Esophagus muscularis mucosa (tissue), 4 donors: ENCODE results near the gene CAPN1. TPM values are rescaled to one million over a fixed set of nuclear protein-coding genes. Genes with fewer than 3 reads are reported as not detected.
"Not testable (repeated sequence)": the region's sequence is repeated elsewhere in the genome, so short reads cannot be mapped to it uniquely, and the experiment has no call there.

Experiments
- DNase-seq: peaks from one replicate; pipeline ENCODE4 v3.0.0-alpha.2; 2017; ENCODE audit errors: extremely low spot score
- H3K27ac ChIP-seq, 4 donors: fragments of 200-600 bp; sonication (generic); replicated peaks in 1 of 4; 1 replicate in 3 of 4; 2 replicates in 1 of 4; pipeline ENCODE4 v1.5.1; 2016 to 2019; ENCODE audit warnings: mild to moderate bottlenecking in 1 of 4
- H3K27me3 ChIP-seq, 4 donors: fragments of 200-600 bp; sonication (generic); one replicate each; pipeline versions ENCODE4 v1.5.1 to v1.6.0; 2016 to 2019
- H3K36me3 ChIP-seq, 4 donors: fragments of 200-600 bp; sonication (generic); one replicate each; pipeline ENCODE4 v1.5.1; 2016 to 2019
- H3K4me1 ChIP-seq, 4 donors: fragments of 200-600 bp; sonication (generic); one replicate each; pipeline ENCODE4 v1.5.1; 2016 to 2019
- H3K4me3 ChIP-seq, 4 donors: fragments of 200-600 bp; sonication (generic); 1 replicate in 2 of 4; 2 replicates in 2 of 4; pipeline ENCODE4 v1.5.1; 2016 to 2019; ENCODE audit warnings: mild to moderate bottlenecking in 4 of 4, moderate library complexity in 1 of 4
- H3K9me3 ChIP-seq, 4 donors: fragments of 200-600 bp; sonication (generic); 1 replicate in 3 of 4; 2 replicates in 1 of 4; pipeline ENCODE4 v1.5.1; 2016 to 2019
- CTCF ChIP-seq, 3 experiments: fragments of 200-600 bp in 2 of 3; fragments of 450-650 bp in 1 of 3; sonication (generic) in 2 of 3; IDR thresholded peaks; one replicate each; pipeline ENCODE4 v1.5.1; 2017 to 2019; ENCODE audit warnings: antibody characterized with exemption in 3 of 3, mild to moderate bottlenecking in 2 of 3, moderate library complexity in 1 of 3
- EP300 ChIP-seq: sonication (generic); formaldehyde crosslinking; IDR thresholded peaks from one replicate; pipeline ENCODE4 v1.6.1; 2017; ENCODE audit warnings: antibody characterized with exemption
- POLR2A ChIP-seq: fragments of 450-650 bp; IDR thresholded peaks from one replicate; pipeline ENCODE4 v1.6.1; 2017; ENCODE audit warnings: antibody characterized with exemption, moderate library complexity, mild to moderate bottlenecking, low read depth
- POLR2AphosphoS5 ChIP-seq, 2 donors: sonication (generic); formaldehyde crosslinking; IDR thresholded peaks; one replicate each; pipeline ENCODE4 v1.6.1; 2017; ENCODE audit warnings: antibody characterized with exemption in 2 of 2
- WGBS: methylation state at CpG from one replicate; pipeline ENCODE4 v1.1.5; 2018; 5-methylcytosine and 5-hydroxymethylcytosine counted together
- intact Hi-C: fragments of 100-400 bp; cut with DNase I; formaldehyde crosslinking; loops from one replicate; pipeline ENCODE4 v1.15.1; 2023
- total RNA-seq, 4 donors: library from RNA; depleted of rRNA; stranded (reverse); fragments of >200 nt; gene quantifications; one replicate each; pipeline versions ENCODE4 v1.1.0 to v1.2.1, GENCODE V29; 2016

Gene CAPN1
- total RNA-seq, 4 donors from 2014 or later: 95.9 to 246 (median 167) TPM

- no peak for DNase-seq
- no peaks in the 10 kb centered on the region for H3K9me3 ChIP-seq
- H3K27ac ChIP-seq: peak overlapping the region; percentile 38 to 58 (median 57)
- TF ChIP-seq EP300: no peak
- peak; percentile 33 to 61 (median 55) for TF ChIP-seq CTCF (IDR thresholded peaks at IDR 0.05)
- no peaks in the 10 kb centered on the region for H3K27me3 ChIP-seq
- 8% methylated on average over 37 of the region's 42 CpGs for WGBS
- peaks cover 14 to 20% (median 18%) of the 10 kb centered on the region in 4 donors for H3K4me1 ChIP-seq
- no peaks in the 10 kb centered on the region for H3K36me3 ChIP-seq
- peak overlapping the region; percentile 47 to 64 (median 50) for H3K4me3 ChIP-seq
- intact Hi-C loops: loop anchor here (5.0 kb wide), 1 partner anchor 42 kb away; no protein-coding TSS in a partner anchor
Observed at GRCh38 chr11:65225279-65226102, 43.8 kb downstream of the CAPN1 start.

- no peak for DNase-seq
- Histone ChIP-seq H3K4me1 (peaks cover 14 to 20% (median 18%) of the 10 kb centered on the region in 4 donors), H3K27me3 (no peaks in the 10 kb centered on the region), H3K4me3 (peak overlapping the region; percentile 47 to 64 (median 50)), H3K27ac (peak overlapping the region; percentile 38 to 58 (median 57)), H3K36me3 (no peaks in the 10 kb centered on the region), H3K9me3 (no peaks in the 10 kb centered on the region)
- intact Hi-C loops: loop anchor here (5.0 kb wide), 1 partner anchor 41 kb away; no protein-coding TSS in a partner anchor
- 49% methylated on average over 7 of the region's 7 CpGs for WGBS
- no peak for TF ChIP-seq POLR2AphosphoS5 (IDR thresholded peaks at IDR 0.05)
- no peak for TF ChIP-seq EP300
- TF ChIP-seq CTCF (IDR thresholded peaks at IDR 0.05): no peak
- TF ChIP-seq POLR2A: no peak
Observed at GRCh38 chr11:65226103-65226442, 44.3 kb downstream of the CAPN1 start.

- WGBS: 79% methylated on average over 2 of the region's 2 CpGs
- TF ChIP-seq POLR2AphosphoS5 (IDR thresholded peaks at IDR 0.05) (no peak), EP300 (no peak), CTCF (IDR thresholded peaks at IDR 0.05) (no peak), POLR2A (no peak)
- no peak overlapping the region for H3K27ac ChIP-seq
- intact Hi-C loops: loop anchor here (5.0 kb wide), 1 partner anchor 39 kb away; no protein-coding TSS in a partner anchor
- H3K9me3 ChIP-seq: no peaks in the 10 kb centered on the region
- peaks cover 14 to 20% (median 18%) of the 10 kb centered on the region in 4 donors for H3K4me1 ChIP-seq
- H3K36me3 ChIP-seq: no peaks in the 10 kb centered on the region
- DNase-seq: no peak
- no peaks in the 10 kb centered on the region for H3K27me3 ChIP-seq
- no peak overlapping the region for H3K4me3 ChIP-seq
Observed at GRCh38 chr11:65227879-65228278, 46.2 kb downstream of the CAPN1 start.

- no peak for DNase-seq
- H3K27me3 ChIP-seq: no peaks in the 10 kb centered on the region
- WGBS: 78% methylated on average over 19 of the region's 23 CpGs
- no peaks in the 10 kb centered on the region for H3K4me1 ChIP-seq
- TF ChIP-seq POLR2AphosphoS5 (IDR thresholded peaks at IDR 0.05): no peak
- no peak for TF ChIP-seq POLR2A
- TF ChIP-seq EP300: no peak
- no peak for TF ChIP-seq CTCF (IDR thresholded peaks at IDR 0.05)
- H3K9me3 ChIP-seq: no peaks in the 10 kb centered on the region
- no peak overlapping the region for H3K4me3 ChIP-seq
- no peaks in the 10 kb centered on the region for H3K36me3 ChIP-seq
- intact Hi-C loops: no loop called here
- no peak overlapping the region for H3K27ac ChIP-seq
Observed at GRCh38 chr11:65236194-65237059, 54.7 kb downstream of the CAPN1 start.

GRCh38 chr11:65238302-65238701, 56.6 kb downstream of the CAPN1 start:
- H3K36me3 ChIP-seq, H3K9me3 ChIP-seq, H3K4me1 ChIP-seq, H3K4me3 ChIP-seq, intact Hi-C loops, DNase-seq, H3K27me3 ChIP-seq, H3K27ac ChIP-seq: not testable (repeated sequence)
- 67% methylated on average over 6 of the region's 6 CpGs for WGBS
